HUES64 (cell line): ENCODE results near the gene CAMK2N1.

Experiments
- H3K27ac ChIP-seq: 2 replicates; pipeline ENCODE4 v1.7.0; 2013; ENCODE audit warnings: low read depth, low read length, inconsistent platforms
- H3K27me3 ChIP-seq: 2 replicates; pipeline ENCODE4 v1.6.1; 2013; ENCODE audit warnings: mild to moderate bottlenecking, low read length; ENCODE audit not compliant: insufficient read depth
- H3K36me3 ChIP-seq: 2 replicates; pipeline ENCODE4 v1.6.1; 2013; ENCODE audit warnings: mild to moderate bottlenecking, low read length; ENCODE audit not compliant: insufficient read depth
- H3K4me1 ChIP-seq: 2 replicates; pipeline ENCODE4 v1.6.1; 2013; ENCODE audit warnings: mild to moderate bottlenecking, low read length, moderate library complexity; ENCODE audit not compliant: insufficient read depth
- H3K4me3 ChIP-seq: 2 replicates; pipeline ENCODE4 v1.5.1; 2013; ENCODE audit warnings: mild to moderate bottlenecking, low read length, moderate library complexity
- H3K9ac ChIP-seq: 2 replicates; pipeline ENCODE4 v1.6.1; 2013; ENCODE audit warnings: mild to moderate bottlenecking, low read depth, low read length
- H3K9me3 ChIP-seq: 2 replicates; pipeline ENCODE4 v1.6.1; 2013; ENCODE audit warnings: low read depth, low read length; ENCODE audit not compliant: insufficient read depth
- WGBS: fragments of 150-250, 120-280 bp; methylation state at CpG from one replicate; pipeline ENCODE4 v1.1.7; 2013; ENCODE audit warnings: missing lambda C conversion rate; 5-methylcytosine and 5-hydroxymethylcytosine counted together

The CAMK2N1 gene

DNA sequence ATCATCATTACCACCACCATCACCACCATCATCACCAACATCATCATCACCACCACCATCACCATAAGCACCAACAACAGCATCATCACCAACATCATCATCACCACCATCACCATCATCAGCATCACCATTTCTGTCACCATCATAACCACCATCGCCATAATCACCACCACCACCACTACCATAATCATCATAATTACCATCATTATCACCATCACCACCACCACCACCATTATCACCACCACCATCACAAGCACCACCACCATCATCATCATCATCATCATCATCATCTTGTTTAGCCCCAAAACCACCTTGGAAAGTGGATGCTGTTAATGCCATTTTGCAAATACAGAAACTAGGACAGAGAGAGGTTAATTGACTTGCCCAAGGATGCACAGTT is 22.5 kb downstream of the CAMK2N1 start:
- H3K4me3 ChIP-seq: no peak overlapping the region
- no peak overlapping the region for H3K9ac ChIP-seq
- peaks cover 9% of the 10 kb centered on the region for H3K9me3 ChIP-seq
- H3K36me3 ChIP-seq: no peaks in the 10 kb centered on the region
- H3K4me1 ChIP-seq: no peaks in the 10 kb centered on the region
- WGBS: 90% methylated on average over 1 of the region's 1 CpG
- no peak overlapping the region for H3K27ac ChIP-seq
- peaks cover 15% of the 10 kb centered on the region for H3K27me3 ChIP-seq

DNA sequence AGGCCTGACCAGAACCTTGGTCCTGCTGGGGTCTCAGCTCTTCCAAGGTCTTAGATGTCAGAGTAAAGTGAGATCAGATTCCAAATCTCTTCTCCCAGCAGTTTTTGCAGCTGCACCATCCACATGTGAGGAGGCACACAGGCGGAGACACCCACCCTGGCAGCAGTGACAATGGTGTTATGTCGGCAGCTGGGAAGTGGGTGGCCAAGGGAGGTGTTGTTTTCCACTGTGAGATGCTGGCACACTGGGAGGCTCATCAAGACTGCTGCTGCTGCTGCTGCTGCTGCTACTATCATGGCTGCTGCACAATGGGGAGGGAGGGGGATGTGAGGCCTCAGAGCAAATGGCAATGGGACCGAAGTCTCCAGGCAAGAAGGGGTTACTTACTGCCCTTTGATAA is 23.6 kb downstream of the CAMK2N1 start:
- peaks cover 15% of the 10 kb centered on the region for H3K27me3 ChIP-seq
- no peak overlapping the region for H3K27ac ChIP-seq
- WGBS: 87% methylated on average over 3 of the region's 3 CpGs
- H3K4me1 ChIP-seq: no peaks in the 10 kb centered on the region
- no peaks in the 10 kb centered on the region for H3K36me3 ChIP-seq
- no peak overlapping the region for H3K9ac ChIP-seq
- H3K4me3 ChIP-seq: no peak overlapping the region
- peaks cover 9% of the 10 kb centered on the region for H3K9me3 ChIP-seq

- no peak overlapping the region for H3K4me3 ChIP-seq
- no peak overlapping the region for H3K27ac ChIP-seq
- H3K9ac ChIP-seq: no peak overlapping the region
- 0 out of 2 replicates have a peak, but pooled peaks cover 3% of the 10 kb centered on the region for H3K27me3 ChIP-seq
- 95% methylated on average over 2 of the region's 2 CpGs for WGBS
- no peaks in the 10 kb centered on the region for H3K36me3 ChIP-seq
- no peaks in the 10 kb centered on the region for H3K4me1 ChIP-seq
- H3K9me3 ChIP-seq: peaks cover 9% of the 10 kb centered on the region
Measured at GRCh38 chr1:20458717-20459116, 27.3 kb downstream of the CAMK2N1 start.

DNA sequence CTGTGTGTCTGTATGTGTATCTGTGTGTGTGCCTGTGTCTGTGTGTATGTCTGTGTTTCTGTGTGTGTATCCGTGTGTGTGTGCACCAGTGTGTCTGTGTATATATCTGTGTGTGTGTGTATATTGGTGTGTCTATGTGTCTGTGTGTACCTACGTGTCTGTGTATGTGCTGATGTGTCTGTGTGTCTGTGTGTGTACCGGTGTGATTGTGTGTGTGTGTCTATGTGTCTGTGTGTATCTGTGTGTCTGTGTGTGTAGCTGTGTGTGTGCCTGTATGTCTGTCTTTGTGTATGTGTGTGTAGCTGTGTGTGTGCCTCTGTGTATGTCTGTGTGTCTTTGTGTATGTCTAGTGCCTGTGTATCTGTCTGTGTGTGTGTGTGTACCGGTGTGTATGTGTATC is 32.0 kb downstream of the CAMK2N1 start:
- Histone ChIP-seq H3K9ac (no peak overlapping the region), H3K27me3 (0 out of 2 replicates have a peak, but pooled peaks cover 3% of the 10 kb centered on the region), H3K9me3 (no peaks in the 10 kb centered on the region), H3K36me3 (no peaks in the 10 kb centered on the region), H3K4me3 (no peak overlapping the region), H3K4me1 (no peaks in the 10 kb centered on the region), H3K27ac (no peak overlapping the region)
- 91% methylated on average over 4 of the region's 4 CpGs for WGBS

DNA sequence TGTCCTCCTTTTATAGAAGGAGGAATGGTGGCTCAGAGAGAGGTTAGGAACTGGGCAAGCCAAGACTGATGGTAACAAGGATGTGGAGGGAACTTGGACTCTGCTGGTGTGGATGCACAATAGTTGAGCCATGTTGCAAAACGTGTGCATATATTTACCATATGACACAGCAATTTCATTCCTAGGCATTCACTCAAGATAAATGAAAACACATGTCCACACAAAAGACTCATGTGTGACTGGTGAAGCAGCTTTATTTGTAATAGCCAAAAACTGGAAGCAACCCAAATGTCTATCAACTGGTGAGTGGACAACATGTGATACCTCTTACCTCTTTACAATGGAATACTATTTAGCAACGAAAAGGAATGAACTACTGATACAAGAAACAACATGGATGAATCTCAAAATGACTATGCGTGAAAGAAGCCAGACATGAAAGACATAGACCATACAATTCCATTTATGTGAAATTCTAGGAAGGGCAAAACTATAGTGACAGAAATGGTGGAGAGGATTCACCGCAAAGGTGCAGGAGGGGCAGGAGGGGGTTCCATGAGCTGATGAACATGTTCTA is 36.2 kb downstream of the CAMK2N1 start:
- H3K9ac ChIP-seq: no peak overlapping the region
- no peak overlapping the region for H3K4me3 ChIP-seq
- no peaks in the 10 kb centered on the region for H3K27me3 ChIP-seq
- H3K9me3 ChIP-seq: no peaks in the 10 kb centered on the region
- no peaks in the 10 kb centered on the region for H3K4me1 ChIP-seq
- 89% methylated on average over 4 of the region's 4 CpGs for WGBS
- H3K36me3 ChIP-seq: no peaks in the 10 kb centered on the region
- H3K27ac ChIP-seq: no peak overlapping the region

DNA sequence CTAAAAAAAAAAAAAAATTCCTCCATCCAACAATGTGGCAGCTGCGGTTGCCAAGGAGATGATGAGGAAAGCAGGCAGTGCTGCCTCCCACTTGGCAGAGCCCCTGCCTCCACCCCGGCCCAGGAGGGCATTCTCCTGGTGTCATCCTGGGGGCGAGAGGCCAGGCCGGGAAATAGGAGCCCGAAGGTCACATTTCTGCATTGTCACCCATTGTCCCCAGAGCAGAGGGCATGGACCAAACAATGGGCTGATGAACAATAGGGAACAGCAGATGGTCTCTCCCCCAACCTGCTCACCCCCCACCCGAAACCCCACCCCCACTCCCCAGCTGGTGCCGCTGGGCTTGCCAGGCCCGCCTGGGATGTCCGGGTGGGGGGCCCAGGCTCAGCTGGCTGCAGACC is 37.3 kb downstream of the CAMK2N1 start:
- Histone ChIP-seq H3K4me3 (no peak overlapping the region), H3K27ac (no peak overlapping the region), H3K9ac (no peak overlapping the region), H3K4me1 (no peaks in the 10 kb centered on the region), H3K27me3 (no peaks in the 10 kb centered on the region), H3K36me3 (no peaks in the 10 kb centered on the region), H3K9me3 (no peaks in the 10 kb centered on the region)
- 52% methylated on average over 9 of the region's 9 CpGs for WGBS

GRCh38 chr1:20447794-20448193 is 38.2 kb downstream of the CAMK2N1 start:
- H3K4me3 ChIP-seq: no peak overlapping the region
- WGBS: 91% methylated on average over 7 of the region's 7 CpGs

DNA sequence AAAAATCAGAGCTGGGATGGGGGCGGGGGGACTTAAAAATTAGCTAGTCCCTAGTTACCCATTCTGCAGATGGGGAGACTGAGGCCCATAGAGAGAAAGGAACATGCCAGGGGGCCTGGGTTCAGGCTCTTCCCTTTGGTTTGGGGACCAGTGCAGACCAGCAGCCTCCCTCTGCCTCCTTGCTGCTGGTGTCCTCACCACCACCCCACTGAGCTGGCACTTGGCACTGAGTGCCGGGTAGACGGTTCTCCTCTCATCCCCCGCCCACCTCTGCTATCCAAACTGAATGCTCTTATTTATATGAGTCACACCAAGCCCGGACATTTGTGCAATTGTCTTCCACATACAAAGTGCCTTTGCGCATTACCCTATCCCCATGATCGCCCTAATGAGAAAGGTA is 39.2 kb downstream of the CAMK2N1 start:
- no peaks in the 10 kb centered on the region for H3K36me3 ChIP-seq
- no peak overlapping the region for H3K4me3 ChIP-seq
- no peak overlapping the region for H3K27ac ChIP-seq
- WGBS: 89% methylated on average over 7 of the region's 7 CpGs
- H3K9me3 ChIP-seq: no peaks in the 10 kb centered on the region
- no peaks in the 10 kb centered on the region for H3K27me3 ChIP-seq
- H3K4me1 ChIP-seq: no peaks in the 10 kb centered on the region
- H3K9ac ChIP-seq: no peak overlapping the region

More at GRCh38 chr1:20447794-20448193, 38.2 kb downstream of the CAMK2N1 start:
- H3K27me3 ChIP-seq: no peaks in the 10 kb centered on the region
- H3K9ac ChIP-seq: no peak overlapping the region
- H3K27ac ChIP-seq: no peak overlapping the region
- H3K4me1 ChIP-seq: no peaks in the 10 kb centered on the region
- H3K9me3 ChIP-seq: no peaks in the 10 kb centered on the region
- no peaks in the 10 kb centered on the region for H3K36me3 ChIP-seq

DNA sequence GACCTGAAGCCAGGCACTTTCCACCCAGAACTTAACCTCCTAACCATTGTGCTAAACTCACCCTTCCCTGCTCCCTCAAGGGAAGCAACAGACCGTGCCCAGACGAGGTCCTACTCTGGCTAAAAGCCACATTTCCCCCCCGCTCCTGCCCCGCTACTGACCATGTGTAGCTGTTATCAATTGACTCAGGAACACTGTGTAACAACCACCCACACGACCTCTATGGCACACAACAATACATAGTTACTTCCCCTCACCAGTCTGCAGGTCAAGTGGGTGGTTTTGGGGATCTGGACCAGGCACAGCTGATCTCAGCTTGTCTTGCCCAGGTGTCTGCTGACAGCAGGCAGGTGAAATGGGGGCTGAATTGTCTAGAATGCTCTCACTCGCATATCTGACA is 40.1 kb downstream of the CAMK2N1 start:
- H3K36me3 ChIP-seq: no peaks in the 10 kb centered on the region
- no peaks in the 10 kb centered on the region for H3K4me1 ChIP-seq
- no peaks in the 10 kb centered on the region for H3K27me3 ChIP-seq
- H3K4me3 ChIP-seq: no peak overlapping the region
- 87% methylated on average over 6 of the region's 6 CpGs for WGBS
- no peaks in the 10 kb centered on the region for H3K9me3 ChIP-seq
- H3K9ac ChIP-seq: no peak overlapping the region
- H3K27ac ChIP-seq: no peak overlapping the region

- Histone ChIP-seq H3K27ac (no peak overlapping the region), H3K9me3 (no peaks in the 10 kb centered on the region), H3K9ac (no peak overlapping the region), H3K4me1 (no peaks in the 10 kb centered on the region), H3K36me3 (no peaks in the 10 kb centered on the region), H3K4me3 (no peak overlapping the region), H3K27me3 (no peaks in the 10 kb centered on the region)
- WGBS: 89% methylated on average over 11 of the region's 11 CpGs
Measured at GRCh38 chr1:20443703-20444586, 42.1 kb downstream of the CAMK2N1 start.

DNA sequence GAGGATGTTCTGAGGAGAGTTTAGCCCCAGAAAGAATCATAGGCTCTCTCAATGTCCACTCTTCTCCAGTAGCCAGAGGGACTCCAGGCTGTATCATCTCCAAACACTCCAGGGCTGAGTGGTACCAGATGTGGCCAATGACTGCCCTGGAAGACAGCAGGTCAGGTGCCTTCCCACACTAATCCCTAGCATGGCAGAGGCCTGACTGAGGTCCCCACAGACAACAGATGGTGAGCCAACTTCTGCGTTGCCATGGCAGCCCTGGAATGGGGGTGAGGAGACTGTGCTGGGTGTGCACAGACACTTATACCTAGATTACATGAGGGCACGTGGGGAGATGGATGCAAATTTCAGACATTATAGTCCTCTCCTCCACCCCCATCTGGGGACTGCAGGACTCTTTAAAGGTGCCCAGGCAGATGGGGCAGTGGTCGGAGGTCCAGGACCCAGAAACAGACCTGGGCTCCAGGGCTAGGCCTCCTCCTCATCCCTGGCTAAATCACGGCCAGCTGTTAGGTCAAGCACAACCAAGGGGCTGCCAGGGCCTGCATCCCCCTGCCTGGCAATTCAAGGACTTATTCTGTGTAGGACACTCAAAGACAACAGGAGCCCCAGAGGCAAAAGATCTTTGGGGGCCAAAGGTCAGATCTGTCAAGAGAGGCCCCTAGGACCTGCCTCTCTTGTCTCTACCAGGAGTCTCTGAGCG is 42.9 kb downstream of the CAMK2N1 start:
- Histone ChIP-seq H3K27ac (no peak overlapping the region), H3K4me3 (no peak overlapping the region), H3K9ac (no peak overlapping the region), H3K36me3 (no peaks in the 10 kb centered on the region), H3K9me3 (no peaks in the 10 kb centered on the region), H3K4me1 (no peaks in the 10 kb centered on the region), H3K27me3 (peaks cover 7% of the 10 kb centered on the region; the same call in 1 of the 2 replicates)
- WGBS: 89% methylated on average over 5 of the region's 5 CpGs
